ENCODE results near the gene IL1RAPL1.

DNA sequence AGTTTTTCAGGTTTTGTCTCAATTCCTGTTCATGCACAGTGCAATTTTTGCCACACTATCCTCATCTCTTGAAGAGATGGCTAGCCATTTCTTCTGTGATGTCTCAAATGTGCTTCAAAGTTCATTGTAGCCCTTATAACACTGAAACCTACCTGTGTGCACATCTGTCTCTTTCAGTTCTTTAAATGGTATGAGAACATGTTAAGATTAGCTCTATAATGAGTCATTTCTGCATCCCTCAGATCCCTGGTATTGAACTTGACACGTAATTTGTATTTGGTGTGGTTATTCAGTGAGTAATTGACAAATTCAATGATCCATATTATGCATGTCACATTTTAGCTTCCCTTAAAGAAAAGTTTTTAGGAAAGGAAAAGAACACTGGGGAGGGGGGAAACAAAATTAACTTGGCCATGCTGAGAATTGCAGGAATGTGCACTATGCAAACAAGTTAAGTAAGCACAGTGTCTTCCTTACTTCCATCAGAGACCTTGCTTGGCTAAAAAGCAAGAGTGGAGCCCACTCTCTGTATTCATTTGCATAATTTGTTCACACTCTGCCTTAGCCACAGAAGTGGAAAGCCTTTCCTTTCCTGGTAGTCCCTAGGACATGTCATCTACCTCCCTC lies 968.3 kb downstream of the IL1RAPL1 start:
- TF ChIP-seq, protein P1, sequence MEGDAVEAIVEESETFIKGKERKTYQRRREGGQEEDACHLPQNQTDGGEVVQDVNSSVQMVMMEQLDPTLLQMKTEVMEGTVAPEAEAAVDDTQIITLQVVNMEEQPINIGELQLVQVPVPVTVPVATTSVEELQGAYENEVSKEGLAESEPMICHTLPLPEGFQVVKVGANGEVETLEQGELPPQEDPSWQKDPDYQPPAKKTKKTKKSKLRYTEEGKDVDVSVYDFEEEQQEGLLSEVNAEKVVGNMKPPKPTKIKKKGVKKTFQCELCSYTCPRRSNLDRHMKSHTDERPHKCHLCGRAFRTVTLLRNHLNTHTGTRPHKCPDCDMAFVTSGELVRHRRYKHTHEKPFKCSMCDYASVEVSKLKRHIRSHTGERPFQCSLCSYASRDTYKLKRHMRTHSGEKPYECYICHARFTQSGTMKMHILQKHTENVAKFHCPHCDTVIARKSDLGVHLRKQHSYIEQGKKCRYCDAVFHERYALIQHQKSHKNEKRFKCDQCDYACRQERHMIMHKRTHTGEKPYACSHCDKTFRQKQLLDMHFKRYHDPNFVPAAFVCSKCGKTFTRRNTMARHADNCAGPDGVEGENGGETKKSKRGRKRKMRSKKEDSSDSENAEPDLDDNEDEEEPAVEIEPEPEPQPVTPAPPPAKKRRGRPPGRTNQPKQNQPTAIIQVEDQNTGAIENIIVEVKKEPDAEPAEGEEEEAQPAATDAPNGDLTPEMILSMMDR (conservative IDR thresholded peaks at IDR 0.05) = no peak
- no peak for TF ChIP-seq ZFX (IDR thresholded peaks at IDR 0.05)

All from C4-2B (cell line).